ENCODE results near the gene TTPAL. TPM values are rescaled to one million over a fixed set of nuclear protein-coding genes. Genes with fewer than 3 reads are reported as not detected.

The TTPAL gene
- total and polyA plus RNA-seq, 2 donors (not counting 3 experiments of a cell fraction or from before 2014, with no cell fraction given) = 4.0 to 8.0 TPM

GRCh38 chr20:44495802-44496481 is 20.3 kb downstream of the TTPAL start:
- H3K36me3 ChIP-seq (ENCODE audit: control insufficient read depth in 2 of 2, extremely low read depth in 1 of 2, insufficient read depth in 2 of 2, low read length in 2 of 2) = peaks cover 25 to 31% of the 10 kb centered on the region in 2 experiments
- peak overlapping the region; percentile 18 for H3K27ac ChIP-seq (ENCODE audit: insufficient read depth, low read depth, low read length)
- H3K27me3 ChIP-seq (ENCODE audit: control insufficient read depth in 2 of 2, insufficient read depth in 2 of 2, low read length in 2 of 2) = no peaks in the 10 kb centered on the region
- no peaks in the 10 kb centered on the region for H3K79me2 ChIP-seq (ENCODE audit: control insufficient read depth, insufficient read depth, low read length)
- CTCF ChIA-PET = no interaction called here
- FAIRE-seq (no peak), DNase-seq (ENCODE audit: low read depth, low spot score) (peak; percentile 48)
- BruUV-seq (replicated peaks) = no TSS peak
- intact Hi-C loops (cut with micrococcal nuclease) (no loop called here), dilution Hi-C loops (cut with MboI; ENCODE audit: extremely low pct_ligation_motif_present, low sequenced_read_pairs) (no loop called here)
- H3K4me2 ChIP-seq (ENCODE audit: insufficient read depth, low read length) = no peak overlapping the region
- H2AFZ ChIP-seq (ENCODE audit: low read depth, low read length) = no peak overlapping the region
- H3K9me1 ChIP-seq (replicated peaks; ENCODE audit: control insufficient read depth, extremely low read depth, insufficient read depth, low read length) = no peaks in the 10 kb centered on the region
- H3K9me3 ChIP-seq (replicated peaks; ENCODE audit: control insufficient read depth, insufficient read depth, low read length) = no peaks in the 10 kb centered on the region
- H3K4me1 ChIP-seq (ENCODE audit: control insufficient read depth, extremely low read depth, insufficient read depth, low read length) = no peaks in the 10 kb centered on the region
- no peak overlapping the region for H3K9ac ChIP-seq (replicated peaks; ENCODE audit: extremely low read depth, insufficient read depth, low read length)
- no peak for TF ChIP-seq MYC (IDR thresholded peaks at IDR 0.05; ENCODE audit: low read depth, low read length)
- TF ChIP-seq GATA2 (IDR thresholded peaks at IDR 0.05; ENCODE audit: insufficient read depth, insufficient read length, low read depth, low read length) = no peak
- TF ChIP-seq, protein P1, sequence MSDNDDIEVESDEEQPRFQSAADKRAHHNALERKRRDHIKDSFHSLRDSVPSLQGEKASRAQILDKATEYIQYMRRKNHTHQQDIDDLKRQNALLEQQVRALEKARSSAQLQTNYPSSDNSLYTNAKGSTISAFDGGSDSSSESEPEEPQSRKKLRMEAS (IDR thresholded peaks at IDR 0.05; ENCODE audit: insufficient read depth, insufficient read length) = no peak
- TF ChIP-seq POLR2A (IDR thresholded peaks at IDR 0.05; ENCODE audit: low read depth, low read length) = no peak
- peak; percentile 79 for TF ChIP-seq FOS (IDR thresholded peaks at IDR 0.05; ENCODE audit: borderline replicate concordance, insufficient read depth, low read length)
- TF ChIP-seq JUN (IDR thresholded peaks at IDR 0.05; ENCODE audit: borderline replicate concordance, insufficient read depth, insufficient read length, low read depth) = peak; percentile 40
- TF ChIP-seq CTCF (IDR thresholded peaks at IDR 0.05; ENCODE audit: extremely low read depth in 1 of 2, insufficient read depth in 1 of 2, low read depth in 1 of 2, low read length in 2 of 2) = no peak
- H4K20me1 ChIP-seq (replicated peaks; ENCODE audit: control insufficient read depth, extremely low read depth, insufficient read depth, low read length) = no peaks in the 10 kb centered on the region
- H3K4me3 ChIP-seq (replicated peaks in 1 of 3; ENCODE audit: insufficient read depth in 1 of 3, low read depth in 1 of 3, low read length in 3 of 3) = no peak overlapping the region
- POLR2A ChIA-PET = no interaction called here

Data from endothelial cell of umbilical vein (primary cell).